ENCODE data around the gene NEK1.
A peak's percentile ranks its signal among the peaks of the same experiment; 100 is the strongest.
"Not testable (repeated sequence)": the region's sequence is repeated elsewhere in the genome, so short reads cannot be mapped to it uniquely, and the experiment has no call there.

The NEK1 gene

DNA sequence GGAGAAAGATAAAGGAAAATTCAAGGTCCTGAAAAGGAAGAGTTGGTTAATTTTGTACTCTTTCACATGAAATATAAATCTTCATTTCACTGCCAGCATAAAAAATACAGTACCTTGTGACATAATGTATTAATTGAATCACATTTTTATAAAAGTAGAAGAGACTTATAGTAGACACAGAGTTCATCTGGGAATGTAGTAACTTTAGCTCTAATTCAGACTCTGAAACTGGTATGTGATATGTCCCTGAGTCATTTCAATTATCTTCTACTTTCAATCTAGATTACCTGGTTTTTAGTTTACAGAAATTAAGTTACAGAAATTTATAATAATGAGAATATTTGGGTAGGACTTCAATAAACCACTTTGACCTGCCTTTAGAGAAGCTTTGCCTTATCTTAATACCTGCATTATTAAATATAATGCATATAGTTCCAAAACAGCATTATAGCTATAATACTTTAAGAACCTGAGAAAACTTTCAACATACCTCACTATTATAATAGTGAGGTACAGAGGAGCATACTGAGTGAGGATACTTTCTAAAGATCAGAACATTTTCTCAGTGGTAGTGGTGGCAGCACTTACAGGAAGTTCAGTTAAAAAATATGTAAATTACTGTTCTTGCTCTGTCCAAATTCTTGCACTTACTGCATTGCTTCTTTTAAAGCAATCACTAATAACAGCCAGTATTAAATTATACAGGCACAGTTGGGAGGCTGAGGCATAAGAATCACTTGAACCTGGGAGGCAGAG lies 11.2 kb downstream of the NEK1 start:
- DNase-seq: no peak

DNA sequence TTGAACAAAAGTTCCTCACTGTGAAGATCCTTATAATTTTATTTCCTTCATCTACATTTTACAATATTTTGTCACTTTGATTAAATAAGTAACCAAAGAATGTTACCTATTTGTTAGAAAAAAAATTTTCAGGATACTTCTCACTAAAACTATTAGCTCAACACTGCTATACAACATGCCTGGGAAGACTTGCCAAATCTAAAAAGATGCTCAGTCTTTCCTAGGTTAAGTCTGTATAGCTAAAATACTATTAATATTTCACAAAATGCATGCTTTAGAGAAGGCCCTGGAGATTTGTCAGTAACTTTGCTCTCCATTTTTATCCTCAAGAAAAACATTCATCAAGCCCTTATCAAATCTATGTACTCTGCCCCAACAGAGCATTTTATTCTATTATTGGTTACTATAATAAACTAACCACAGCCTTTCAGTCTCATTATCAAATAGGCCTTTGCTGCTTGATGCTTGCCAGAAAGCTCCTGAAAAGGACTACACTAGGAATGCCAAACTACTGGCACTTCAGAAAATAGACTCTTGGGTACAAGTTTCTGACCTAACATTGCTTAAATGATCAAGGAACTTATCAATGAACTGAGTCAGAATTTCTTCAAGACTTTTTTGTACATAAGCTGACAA lies 17.7 kb downstream of the NEK1 start:
- DNase-seq: no peak

- DNase-seq: no peak
Measured at GRCh38 chr4:169593050-169593560, 19.3 kb downstream of the NEK1 start.

DNA sequence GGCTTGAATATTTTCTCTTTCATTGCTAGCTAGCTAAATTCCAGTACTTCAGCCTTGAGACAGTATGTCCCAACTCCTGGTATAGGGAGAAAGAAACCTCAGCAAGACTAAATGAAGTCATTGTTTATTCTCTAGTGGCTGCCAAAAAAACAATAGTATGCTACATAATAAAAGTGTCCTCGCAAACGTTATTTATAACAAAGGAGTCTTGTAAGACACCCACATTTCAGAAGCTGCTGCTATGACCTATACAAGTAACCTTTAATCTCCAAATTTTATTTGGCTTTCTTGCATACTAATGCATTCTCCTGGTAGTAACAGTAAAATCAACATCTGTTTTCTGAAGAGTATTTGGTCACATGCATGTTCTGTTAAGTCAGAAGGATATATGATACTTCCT lies 28.8 kb downstream of the NEK1 start:
- DNase-seq: no peak

GRCh38 chr4:169582706-169583105 lies 29.7 kb downstream of the NEK1 start:
- no peak for DNase-seq

DNA sequence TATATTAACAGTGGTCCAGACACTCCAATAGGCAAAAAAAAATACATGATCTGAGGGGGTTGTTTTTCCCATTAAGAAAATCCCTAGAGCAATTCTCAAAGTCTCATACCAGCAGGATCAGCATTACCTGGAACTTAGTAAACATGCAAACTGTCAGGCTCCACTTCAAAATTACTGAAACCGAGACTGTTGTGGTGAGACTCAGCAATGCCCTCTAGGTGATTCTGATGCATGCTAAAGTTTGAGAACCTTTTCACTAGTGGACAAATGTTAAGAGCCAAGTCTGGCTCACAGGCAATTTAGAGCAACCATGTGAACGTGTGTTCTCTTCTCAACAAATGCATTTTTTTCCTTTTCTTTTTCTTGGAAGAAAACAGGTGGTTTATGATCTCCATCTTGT lies 30.2 kb downstream of the NEK1 start:
- DNase-seq: no peak

DNA sequence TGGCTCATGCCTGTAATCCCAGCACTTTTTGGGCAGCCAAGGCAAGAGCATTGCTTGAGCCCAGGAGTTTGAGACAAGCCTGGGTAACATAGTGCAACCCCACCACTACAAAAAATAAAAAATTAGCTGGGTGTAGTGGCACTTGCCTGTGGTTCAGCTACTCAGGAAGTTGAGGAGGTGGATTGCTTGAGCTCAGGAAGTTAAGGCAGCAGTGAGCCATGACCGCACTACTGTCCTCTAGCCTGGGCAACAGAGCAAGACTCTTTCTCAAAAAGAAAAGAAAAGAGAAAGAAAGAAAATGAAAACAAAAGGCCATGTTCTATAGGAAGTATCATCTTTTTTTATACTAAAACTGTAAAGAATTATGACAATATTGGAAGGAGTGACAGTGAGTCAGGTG lies 38.5 kb downstream of the NEK1 start:
- DNase-seq: no peak

DNA sequence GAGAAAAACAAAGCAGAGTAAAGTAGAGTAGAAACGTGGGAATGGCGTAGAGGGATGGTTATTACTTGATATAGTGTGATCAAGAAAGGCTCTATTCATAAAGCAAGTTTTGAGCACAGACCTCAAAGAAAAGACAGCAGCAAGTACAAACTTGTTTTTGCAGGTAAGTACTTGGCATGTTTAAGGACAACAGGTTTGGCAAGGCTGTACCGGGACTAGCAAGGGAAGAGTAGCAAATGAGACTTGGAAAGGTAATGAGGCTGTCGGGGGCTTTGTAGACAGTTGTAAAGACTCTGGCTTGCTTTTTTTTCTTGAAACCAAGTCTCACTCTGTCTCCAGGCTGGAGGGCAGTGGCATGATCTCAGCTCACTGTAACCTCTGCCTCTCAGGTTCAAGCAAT lies 40.9 kb downstream of the NEK1 start:
- DNase-seq: no peak

GRCh38 chr4:169571012-169571411 lies 41.4 kb downstream of the NEK1 start:
- not testable (repeated sequence) for DNase-seq

- not testable (repeated sequence) for DNase-seq
Measured at GRCh38 chr4:169570266-169570665, 42.1 kb downstream of the NEK1 start.

DNA sequence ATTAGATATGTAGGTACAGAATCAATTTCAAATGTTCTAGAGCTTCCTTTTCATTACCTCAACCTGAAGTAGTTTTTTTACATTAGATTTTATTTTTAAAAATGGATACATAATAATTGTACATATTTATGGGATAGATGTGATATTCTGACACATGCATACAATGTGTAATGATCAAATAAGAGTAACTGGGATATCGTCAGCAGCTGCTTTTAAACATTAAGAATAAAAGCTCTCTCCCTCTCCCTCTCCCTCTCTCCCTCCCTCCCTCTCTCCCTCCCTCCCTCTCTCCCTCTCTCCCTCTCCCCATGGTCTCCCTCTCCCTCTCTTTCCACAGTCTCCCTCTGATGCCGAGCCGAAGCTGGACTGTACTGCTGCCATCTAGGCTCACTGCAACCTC lies 43.2 kb downstream of the NEK1 start:
- DNase-seq: not testable (repeated sequence)

GRCh38 chr4:169567916-169568315 lies 44.5 kb downstream of the NEK1 start:
- DNase-seq: no peak

GRCh38 chr4:169566021-169566818 lies 46.2 kb downstream of the NEK1 start:
- DNase-seq: peak; percentile 1

DNA sequence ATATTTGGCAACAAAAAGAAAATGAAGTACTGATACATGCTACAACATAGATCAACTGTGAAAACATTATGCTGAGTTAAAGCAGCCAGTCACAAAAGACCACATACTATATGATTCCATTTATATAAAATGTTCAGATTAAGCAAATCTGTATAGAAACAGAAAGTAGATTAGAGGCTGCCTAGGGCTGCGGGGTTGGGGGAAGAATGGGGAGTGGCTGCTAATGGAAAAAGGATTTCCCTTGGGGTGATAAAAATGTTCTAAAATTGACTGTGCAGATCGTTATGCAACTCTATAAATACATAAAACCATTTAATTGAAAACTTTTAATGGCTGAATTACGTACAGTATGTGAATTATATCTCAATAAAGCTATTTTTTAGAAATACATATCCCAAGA lies 46.8 kb downstream of the NEK1 start:
- DNase-seq: no peak

- no peak for DNase-seq
Measured at GRCh38 chr4:169557061-169557636, 55.2 kb downstream of the NEK1 start.

GRCh38 chr4:169546548-169546947 lies 65.8 kb downstream of the NEK1 start:
- not testable (repeated sequence) for DNase-seq

DNA sequence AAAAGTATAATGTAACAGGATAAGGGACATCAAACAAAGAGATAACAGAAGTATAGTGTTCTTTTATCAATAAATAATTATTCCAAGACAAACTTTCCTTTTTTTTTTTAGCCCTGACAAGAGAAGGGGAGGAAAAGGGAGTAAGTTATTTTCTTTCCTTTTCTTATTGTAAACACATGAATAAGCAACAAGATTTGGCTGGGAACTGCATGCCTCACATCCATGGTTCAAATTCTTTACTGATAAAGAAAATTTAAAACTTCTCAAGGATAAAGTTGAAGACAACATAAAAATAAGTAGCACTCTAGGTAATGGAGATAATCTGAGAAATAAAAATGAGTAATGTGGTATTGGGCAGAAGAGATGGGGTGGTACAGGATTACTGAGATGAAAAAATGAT lies 71.6 kb downstream of the NEK1 start:
- no peak for DNase-seq

GRCh38 chr4:169530048-169530447 lies 82.3 kb downstream of the NEK1 start:
- DNase-seq: no peak

DNA sequence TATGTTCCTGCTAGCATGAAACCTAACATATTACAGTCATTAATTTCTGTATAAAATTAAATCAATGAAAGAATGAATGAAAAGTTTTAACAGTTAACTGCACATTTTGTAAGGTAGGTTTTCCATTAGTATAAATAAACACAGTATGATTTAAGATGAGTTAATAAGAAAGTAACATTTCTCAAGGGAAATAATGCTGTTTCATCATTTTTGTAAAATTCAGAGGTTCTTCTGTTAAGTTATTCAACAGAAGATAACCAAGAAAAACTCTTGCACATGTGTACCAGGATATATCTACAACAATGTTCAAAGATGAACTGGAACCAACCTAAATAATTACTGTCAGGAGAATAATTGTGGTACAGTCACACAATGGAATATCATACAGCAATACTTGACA lies 88.6 kb downstream of the NEK1 start:
- no peak for DNase-seq

DNA sequence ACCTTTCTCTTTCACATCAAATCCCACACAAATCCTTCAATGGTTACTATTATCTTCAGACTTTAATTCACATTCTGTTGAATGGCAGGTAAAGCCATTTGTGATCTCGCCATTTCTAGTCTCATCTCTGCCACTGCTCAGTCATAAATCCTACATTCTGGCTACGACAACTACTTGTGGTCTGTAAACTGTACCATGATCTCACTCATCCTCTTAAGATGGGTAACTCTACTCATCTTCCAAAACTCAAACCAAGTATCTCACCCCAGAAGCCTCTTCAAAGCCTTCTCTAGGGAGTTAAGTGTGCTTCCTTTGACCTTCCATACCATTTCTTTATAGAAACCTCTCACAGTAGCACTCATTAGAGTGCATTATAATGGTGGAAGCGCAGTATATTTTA lies 101.8 kb downstream of the NEK1 start:
- DNase-seq: no peak

DNA sequence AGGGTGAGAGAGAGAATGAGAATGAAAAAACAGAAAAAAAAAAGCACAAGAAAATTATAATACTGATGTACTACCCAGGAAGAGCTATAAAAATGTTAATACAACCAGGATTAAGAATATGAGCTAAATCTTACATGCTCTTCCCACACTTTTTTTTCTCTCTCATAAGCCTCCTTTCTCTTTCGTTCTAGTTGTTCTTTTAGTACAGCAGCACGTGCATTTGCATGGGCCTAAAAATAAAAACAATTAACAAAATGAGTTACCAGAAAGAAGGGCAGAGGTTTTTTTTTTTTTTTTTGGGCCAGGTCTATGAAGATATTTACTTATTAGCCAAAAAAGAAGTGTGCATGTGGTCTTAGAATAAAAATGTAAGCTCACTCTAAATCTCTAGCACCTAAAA lies 105.5 kb downstream of the NEK1 start:
- DNase-seq: no peak

- not testable (repeated sequence) for DNase-seq
Measured at GRCh38 chr4:169499907-169500306, 112.5 kb downstream of the NEK1 start.

DNA sequence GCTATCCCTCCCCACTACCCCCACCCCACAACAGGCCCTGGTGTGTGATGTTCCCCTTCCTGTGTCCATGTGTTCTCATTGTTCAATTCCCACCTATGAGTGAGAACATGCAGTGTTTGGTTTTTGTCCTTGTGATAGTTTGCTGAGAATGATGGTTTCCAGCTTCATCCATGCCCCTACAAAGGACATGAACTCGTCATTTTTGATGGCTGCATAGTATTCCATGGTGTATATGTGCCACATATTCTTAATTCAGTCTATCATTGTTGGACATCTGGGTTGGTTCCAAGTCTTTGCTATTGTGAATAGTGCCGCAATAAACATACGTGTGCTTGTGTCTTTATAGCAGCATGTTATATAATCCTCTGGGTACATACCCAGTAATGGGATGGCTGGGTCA lies 118.1 kb downstream of the NEK1 start:
- not testable (repeated sequence) for DNase-seq

Data from NCI-H774 (cell line).